HG03520 (cell line): ENCODE results near the gene YIPF5.

Experiments used
- ATAC-seq: cut with Tn5 transposase; IDR thresholded peaks from one replicate; pipeline ENCODE4 v1.9.1; 2021; ENCODE audit warnings: mild to moderate bottlenecking, moderate library complexity; ENCODE audit not compliant: unreplicated experiment

Gene YIPF5

GRCh38 chr5:144183254-144183889 is 12.9 kb upstream of the YIPF5 start:
- ATAC-seq: no peak

- no peak for ATAC-seq
Measured at GRCh38 chr5:144179226-144179625, 8.8 kb upstream of the YIPF5 start.

- ATAC-seq: no peak
Measured at GRCh38 chr5:144177548-144177947, 7.1 kb upstream of the YIPF5 start.

DNA sequence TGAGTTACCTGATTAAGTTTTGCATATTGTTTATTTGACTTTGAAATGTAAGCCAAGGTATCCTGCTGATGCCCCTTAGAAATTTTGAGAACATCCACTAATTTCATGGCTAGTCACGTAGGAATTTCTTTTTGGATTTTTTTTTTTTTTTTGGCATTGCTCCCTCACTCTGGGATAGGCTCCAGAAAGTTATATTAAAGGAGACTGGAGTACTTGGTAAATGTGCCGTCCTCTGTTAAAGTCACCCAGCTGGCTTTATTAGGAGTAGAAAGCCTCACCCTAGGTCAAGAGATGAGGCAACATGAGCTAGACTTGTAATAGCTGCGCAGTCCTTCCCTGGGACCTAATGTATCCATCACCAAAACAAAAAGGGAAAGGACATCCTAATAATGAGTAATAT is 3.3 kb upstream of the YIPF5 start:
- ATAC-seq: no peak

- ATAC-seq: no peak
Measured at GRCh38 chr5:144169904-144170275, 569 bp downstream of the YIPF5 start.

DNA sequence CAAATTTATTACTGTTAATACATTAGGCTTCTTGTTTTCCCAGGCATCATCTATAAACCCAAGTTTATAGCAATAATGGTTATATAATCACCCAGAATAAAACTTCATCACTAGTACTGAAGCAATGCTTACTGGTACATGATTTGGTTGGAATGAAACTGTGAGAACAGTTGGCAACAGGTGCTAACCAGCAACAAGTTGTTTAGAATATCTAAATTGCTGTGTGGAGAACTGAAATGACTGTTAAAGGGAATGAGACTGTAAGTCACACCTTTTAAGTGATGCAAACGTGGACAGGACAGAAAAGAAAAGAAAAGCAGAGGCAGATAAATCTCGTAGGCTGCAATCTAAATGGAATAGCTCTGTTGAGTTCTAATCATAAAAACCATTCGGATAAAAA is 2.5 kb downstream of the YIPF5 start:
- no peak for ATAC-seq

DNA sequence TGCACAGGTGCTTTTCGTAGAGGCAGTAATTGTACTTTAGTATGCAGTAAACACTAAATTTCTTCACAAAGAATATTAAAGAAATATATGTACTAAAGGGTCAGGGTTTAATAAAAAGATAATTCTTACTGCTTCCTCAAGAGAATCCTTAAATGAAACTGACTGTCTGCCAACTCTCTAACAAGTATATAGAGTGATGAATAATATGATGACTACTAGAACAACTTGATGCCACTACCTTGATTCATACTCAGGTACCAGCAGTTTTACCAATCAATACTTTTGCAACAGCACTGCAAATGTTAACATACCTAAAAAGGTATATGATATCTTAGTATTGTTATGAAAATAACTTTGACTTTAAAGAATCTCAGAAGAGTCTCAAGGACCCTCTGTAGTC is 3.8 kb downstream of the YIPF5 start:
- ATAC-seq: no peak

DNA sequence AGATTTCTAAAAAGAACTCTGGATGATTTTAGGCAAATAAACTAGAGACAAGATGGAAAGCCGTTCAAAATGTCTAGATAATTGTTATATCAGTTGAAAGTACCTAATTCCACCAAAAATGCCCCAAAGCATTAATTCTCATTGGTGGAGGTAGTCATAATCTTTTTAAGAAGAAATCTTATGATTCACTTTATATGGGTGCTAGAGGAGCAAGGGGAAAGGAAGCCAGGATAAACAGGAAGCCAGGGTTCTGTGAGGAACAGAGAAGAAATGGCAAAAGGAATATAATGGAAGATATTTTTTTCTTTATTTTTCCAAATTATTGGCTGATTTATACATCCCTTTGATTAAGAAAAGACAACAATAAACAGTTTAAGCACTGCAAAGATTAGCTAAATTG is 7.8 kb downstream of the YIPF5 start:
- ATAC-seq: no peak

- no peak for ATAC-seq
Measured at GRCh38 chr5:144156767-144157171, 13.7 kb downstream of the YIPF5 start.

DNA sequence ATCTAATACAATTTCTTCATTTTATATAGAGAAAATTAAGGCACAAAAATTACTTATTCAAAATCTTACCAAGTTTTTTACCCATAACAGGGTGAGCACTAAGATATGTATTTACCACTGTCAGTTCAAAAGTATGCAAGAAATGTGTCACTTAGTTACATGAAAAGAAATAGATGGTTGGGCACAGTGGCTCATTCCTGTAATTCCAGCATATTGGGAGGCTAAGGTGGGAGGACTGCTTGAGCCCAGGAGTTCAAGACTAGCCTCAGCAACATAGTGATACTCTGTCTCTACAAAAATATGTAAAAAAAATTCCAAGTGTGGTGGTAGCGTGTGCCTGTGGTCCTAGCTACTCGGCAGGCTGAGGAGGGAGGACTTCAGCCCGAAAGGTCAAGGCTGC is 19.4 kb downstream of the YIPF5 start:
- no peak for ATAC-seq

DNA sequence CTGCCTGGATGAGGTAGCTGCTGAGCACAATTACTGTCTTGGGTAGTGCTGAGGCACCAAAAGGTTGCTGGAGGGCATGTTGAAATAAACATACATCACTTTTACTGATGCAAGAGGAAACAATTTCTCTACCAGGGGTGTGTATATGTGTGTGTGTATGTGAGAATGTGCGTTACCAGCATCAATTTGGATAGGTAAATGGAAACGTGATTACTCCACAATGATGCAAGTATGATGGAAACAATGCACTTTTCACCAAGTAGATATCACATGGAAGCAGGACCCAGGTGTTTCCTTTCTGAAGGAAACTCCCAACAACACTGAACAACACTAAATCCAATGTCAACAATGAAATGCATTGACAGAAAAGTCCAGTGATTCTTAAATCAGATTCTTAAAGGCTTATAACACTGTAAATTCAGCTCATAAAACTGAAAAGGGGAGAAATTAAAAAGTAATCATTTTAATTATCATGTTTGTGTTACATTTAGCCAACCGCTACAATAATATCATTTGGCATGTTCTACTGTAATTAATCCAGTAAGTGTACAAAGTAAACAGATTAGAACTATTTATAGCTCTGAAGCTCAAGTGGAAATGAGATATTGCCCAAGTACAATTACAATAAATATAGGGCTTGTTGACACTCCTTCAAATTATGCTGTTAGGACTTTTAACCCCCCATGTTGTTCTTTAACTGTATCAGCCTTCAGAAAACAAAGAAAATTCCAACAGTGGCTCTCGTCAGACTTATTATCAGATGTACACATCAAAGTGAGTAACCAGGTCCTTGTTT is 25.3 kb downstream of the YIPF5 start:
- no peak for ATAC-seq

- ATAC-seq: no peak
Measured at GRCh38 chr5:144143625-144144024, 26.8 kb downstream of the YIPF5 start.

- no peak for ATAC-seq
Measured at GRCh38 chr5:144142824-144143162, 27.7 kb downstream of the YIPF5 start.

- ATAC-seq: peak; percentile 97
Measured at GRCh38 chr5:144142139-144142823, 28.2 kb downstream of the YIPF5 start.

DNA sequence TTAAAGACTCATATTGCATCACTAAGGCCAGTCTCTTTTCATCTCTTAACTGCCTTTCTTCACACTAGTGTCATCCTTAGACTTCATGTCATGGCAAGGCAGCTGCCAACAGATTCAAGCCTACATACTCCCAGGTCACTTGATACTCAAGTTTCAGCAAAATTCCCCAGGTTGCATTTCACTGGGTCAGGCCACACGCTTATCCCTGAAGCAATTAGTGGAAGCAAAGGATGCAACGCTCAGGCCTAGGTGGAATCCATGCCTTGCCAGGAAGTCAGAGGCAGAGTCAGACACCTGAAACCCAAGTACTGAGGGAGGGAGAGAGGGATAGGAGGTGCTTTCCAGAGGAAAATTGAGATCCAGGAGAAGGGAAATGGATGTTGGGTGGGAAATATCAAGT is 28.9 kb downstream of the YIPF5 start:
- ATAC-seq: no peak

DNA sequence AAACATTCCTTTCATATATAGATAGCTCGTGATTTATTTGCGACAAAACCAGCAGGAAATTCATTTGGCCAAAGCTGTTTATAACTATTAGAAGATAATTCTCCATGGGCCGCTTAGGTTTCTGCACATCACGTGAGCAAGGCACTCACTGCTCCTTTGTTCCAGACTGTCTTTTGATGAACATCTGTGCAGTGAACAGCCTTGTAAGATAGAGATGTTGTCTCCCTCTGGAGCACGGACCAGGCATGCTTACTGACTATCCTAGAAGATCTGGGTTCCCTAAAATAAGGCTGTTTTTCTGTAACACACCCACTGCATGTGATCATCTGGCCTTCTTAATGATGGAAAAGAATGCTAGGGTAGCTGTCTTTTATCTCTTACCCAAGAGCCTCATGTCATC is 30.9 kb downstream of the YIPF5 start:
- no peak for ATAC-seq

DNA sequence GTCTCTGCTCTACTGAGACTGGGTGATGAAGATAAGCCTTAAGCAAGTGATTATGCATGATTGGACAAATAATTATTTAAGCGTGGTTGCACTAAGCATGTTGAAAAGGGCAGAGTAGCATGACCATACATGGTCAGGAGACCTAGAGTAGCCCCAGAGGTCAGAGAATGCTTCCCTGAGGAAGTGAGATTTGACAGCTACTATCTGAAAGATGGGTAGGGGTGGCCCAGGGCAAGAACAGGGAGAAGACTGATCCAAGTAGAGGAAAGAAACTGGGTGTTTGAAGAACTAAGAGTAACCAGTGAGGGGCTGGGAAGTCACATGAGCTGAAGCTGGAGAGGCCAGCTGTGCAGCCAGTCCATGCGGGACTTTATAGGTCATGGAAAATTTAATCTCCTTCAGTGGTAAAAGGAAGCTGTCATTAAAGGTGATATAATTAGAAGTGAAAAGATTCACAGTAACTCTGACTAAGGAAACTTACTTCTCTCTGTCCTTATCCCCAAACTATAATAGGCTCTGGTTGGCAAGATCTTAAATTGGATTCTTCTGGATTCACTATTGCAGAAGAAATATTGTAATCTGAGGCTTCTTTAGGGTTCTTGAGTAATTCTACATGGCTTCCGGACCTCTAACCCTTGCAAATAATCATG is 35.2 kb downstream of the YIPF5 start:
- ATAC-seq: no peak

- no peak for ATAC-seq
Measured at GRCh38 chr5:144134194-144134826, 36.1 kb downstream of the YIPF5 start.

DNA sequence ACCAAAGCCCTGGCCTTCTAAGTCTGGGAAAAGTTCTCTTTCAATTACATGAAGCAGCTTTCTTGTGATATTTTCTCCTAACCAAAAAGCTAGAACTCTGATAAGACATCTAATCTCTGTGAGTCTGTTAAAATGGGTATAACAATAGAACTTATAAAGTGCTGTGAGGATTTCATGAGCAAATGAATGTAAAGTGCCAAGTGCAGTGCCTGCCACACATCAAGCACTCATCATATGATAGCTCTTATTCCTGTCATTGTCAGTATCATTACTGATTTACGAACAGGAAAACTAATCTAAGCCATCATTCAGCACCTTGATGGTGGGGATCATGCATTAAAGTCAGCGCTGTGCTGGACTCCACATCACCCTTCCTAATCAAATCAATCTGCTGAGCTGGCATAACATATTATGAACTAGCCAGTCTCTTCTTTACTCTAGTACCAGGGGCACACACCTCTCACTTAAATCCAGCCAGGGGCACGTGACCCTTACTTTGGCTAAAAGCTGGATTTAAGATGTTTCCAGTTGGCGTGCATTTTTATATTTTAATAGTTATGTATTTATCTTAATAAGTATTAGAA is 37.3 kb downstream of the YIPF5 start:
- no peak for ATAC-seq

GRCh38 chr5:144131261-144131660 is 39.2 kb downstream of the YIPF5 start:
- ATAC-seq: no peak

- ATAC-seq: no peak
Measured at GRCh38 chr5:144130306-144130705, 40.2 kb downstream of the YIPF5 start.
